ENCODE data around the gene ZNF354B. TPM values are rescaled to one million over a fixed set of nuclear protein-coding genes. Genes with fewer than 3 reads are reported as not detected.

The ZNF354B gene
- polyA plus RNA-seq, 1 of the 3 experiments (the other 2 are of a cell fraction) = 7.1 TPM

DNA sequence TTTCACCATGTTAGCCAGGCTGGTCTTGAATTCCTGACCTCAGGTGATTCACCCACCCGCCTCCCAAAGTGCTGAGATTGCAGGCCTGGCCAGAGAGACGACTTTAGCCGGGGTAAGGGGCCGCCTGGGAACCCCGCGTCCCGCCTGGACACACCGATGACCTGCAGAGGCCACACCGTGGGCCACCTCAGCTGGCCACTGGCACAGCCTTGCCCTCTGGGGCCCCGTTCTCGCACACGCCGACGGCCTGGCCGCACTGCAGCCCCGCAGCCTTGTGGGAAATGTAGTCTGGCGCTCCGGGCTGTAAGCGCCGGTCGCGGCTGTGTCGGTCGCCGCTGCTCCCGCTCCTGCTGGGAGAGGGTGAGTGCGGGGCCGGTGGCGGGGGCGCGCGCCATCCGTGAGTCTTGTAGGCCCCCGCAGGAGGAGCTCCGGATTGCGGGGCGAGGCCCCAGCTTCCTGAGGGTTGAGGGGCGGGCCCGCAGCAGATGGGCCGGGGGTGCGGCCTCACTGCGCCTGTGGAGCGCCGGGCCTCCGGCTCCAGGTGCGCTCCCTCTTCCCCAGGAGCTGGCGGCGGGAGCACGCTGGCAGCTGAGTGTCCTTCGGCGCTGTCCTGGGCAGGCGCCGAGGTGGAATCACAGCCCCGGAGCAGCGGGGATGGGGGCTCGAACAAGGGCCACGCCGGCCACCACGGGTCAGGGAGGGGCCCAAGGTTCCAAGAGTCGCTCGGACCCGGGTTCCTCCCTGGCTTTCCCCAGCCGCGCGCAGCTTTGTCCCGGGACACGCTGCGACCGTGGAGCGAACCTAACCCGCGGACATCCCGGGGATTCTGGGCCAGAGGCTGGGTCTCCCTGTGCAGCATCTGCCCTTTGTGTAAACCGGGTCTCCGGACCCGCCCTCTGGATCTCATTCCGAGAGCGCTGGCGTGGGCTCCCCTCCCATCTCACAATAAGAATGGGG is 36.1 kb downstream of the ZNF354B start, which contains the start of gene ZFP2 (continued):
- TF ChIP-seq SMC3 (IDR thresholded peaks at IDR 0.05; ENCODE audit: low read depth, low read length) (no peak), FOXM1 (IDR thresholded peaks at IDR 0.05; ENCODE audit: low read depth) (no peak), TEAD4 (IDR thresholded peaks at IDR 0.05; ENCODE audit: borderline replicate concordance, insufficient read depth) (no peak), JUND (IDR thresholded peaks at IDR 0.05) (no peak)

DNA sequence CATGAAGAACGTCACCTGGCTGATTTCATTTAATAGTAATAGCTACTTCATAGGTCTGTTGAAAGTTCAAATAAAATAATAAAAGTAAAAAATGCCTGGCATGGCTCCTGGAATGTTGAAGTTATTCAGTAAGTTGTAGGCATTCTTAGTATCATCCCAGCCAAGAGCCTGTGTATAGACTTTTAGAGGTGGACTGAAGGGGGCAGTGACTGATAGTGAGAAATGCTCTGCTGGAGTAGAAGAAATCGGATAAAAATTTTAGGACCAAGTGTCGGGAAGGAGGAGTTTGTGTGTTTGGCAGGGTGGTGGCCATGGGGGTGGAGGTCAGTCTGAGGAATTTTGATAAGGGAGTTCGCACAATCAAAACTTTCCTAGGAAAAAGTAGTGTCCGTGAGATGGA is 39.5 kb downstream of the ZNF354B start:
- POLR2A ChIA-PET = no interaction called here
- no peak overlapping the region for H3K27ac ChIP-seq (ENCODE audit: low read depth in 2 of 2, low read length in 1 of 2)
- H3F3A ChIP-seq (replicated peaks; ENCODE audit: insufficient read depth) = no peaks in the 10 kb centered on the region
- CTCF ChIA-PET = interaction anchor here (0.6 to 1.2 kb wide), 2 partner anchors 35 to 212 kb away, joined by 3 read pairs; no protein-coding TSS in a partner anchor
- no peaks in the 10 kb centered on the region for H3K79me2 ChIP-seq (ENCODE audit: insufficient read depth)
- no peaks in the 10 kb centered on the region for H4K20me1 ChIP-seq (ENCODE audit: insufficient read depth)
- no peak for DNase-seq
- WGBS (ENCODE audit: low lambda C conversion rate) = 77% methylated on average over 5 of the region's 5 CpGs
- no peak overlapping the region for H2AFZ ChIP-seq (ENCODE audit: low read depth)
- no peak overlapping the region for H3K4me3 ChIP-seq (ENCODE audit: low read depth in 2 of 2, low read length in 1 of 2)
- TF ChIP-seq NRF1 (IDR thresholded peaks at IDR 0.05; ENCODE audit: low read depth, low read length) = no peak
- TF ChIP-seq RXRA (IDR thresholded peaks at IDR 0.05; ENCODE audit: borderline replicate concordance, low read depth) = no peak
- TF ChIP-seq TAF1 (IDR thresholded peaks at IDR 0.05; ENCODE audit: borderline replicate concordance, low read depth, low read length) = no peak
- TF ChIP-seq NFIC (IDR thresholded peaks at IDR 0.05; ENCODE audit: borderline replicate concordance) = no peak
- TF ChIP-seq, protein P1, sequence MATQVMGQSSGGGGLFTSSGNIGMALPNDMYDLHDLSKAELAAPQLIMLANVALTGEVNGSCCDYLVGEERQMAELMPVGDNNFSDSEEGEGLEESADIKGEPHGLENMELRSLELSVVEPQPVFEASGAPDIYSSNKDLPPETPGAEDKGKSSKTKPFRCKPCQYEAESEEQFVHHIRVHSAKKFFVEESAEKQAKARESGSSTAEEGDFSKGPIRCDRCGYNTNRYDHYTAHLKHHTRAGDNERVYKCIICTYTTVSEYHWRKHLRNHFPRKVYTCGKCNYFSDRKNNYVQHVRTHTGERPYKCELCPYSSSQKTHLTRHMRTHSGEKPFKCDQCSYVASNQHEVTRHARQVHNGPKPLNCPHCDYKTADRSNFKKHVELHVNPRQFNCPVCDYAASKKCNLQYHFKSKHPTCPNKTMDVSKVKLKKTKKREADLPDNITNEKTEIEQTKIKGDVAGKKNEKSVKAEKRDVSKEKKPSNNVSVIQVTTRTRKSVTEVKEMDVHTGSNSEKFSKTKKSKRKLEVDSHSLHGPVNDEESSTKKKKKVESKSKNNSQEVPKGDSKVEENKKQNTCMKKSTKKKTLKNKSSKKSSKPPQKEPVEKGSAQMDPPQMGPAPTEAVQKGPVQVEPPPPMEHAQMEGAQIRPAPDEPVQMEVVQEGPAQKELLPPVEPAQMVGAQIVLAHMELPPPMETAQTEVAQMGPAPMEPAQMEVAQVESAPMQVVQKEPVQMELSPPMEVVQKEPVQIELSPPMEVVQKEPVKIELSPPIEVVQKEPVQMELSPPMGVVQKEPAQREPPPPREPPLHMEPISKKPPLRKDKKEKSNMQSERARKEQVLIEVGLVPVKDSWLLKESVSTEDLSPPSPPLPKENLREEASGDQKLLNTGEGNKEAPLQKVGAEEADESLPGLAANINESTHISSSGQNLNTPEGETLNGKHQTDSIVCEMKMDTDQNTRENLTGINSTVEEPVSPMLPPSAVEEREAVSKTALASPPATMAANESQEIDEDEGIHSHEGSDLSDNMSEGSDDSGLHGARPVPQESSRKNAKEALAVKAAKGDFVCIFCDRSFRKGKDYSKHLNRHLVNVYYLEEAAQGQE (IDR thresholded peaks at IDR 0.05; ENCODE audit: low read depth, low read length) = no peak
- no peak for TF ChIP-seq ELF1 (IDR thresholded peaks at IDR 0.05)
- TF ChIP-seq, protein P2, sequence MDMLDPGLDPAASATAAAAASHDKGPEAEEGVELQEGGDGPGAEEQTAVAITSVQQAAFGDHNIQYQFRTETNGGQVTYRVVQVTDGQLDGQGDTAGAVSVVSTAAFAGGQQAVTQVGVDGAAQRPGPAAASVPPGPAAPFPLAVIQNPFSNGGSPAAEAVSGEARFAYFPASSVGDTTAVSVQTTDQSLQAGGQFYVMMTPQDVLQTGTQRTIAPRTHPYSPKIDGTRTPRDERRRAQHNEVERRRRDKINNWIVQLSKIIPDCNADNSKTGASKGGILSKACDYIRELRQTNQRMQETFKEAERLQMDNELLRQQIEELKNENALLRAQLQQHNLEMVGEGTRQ (IDR thresholded peaks at IDR 0.05; ENCODE audit: borderline replicate concordance, low read depth, low read length) = no peak
- TF ChIP-seq, protein P3, sequence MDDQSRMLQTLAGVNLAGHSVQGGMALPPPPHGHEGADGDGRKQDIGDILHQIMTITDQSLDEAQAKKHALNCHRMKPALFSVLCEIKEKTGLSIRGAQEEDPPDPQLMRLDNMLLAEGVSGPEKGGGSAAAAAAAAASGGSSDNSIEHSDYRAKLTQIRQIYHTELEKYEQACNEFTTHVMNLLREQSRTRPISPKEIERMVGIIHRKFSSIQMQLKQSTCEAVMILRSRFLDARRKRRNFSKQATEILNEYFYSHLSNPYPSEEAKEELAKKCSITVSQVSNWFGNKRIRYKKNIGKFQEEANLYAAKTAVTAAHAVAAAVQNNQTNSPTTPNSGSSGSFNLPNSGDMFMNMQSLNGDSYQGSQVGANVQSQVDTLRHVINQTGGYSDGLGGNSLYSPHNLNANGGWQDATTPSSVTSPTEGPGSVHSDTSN (IDR thresholded peaks at IDR 0.05) = no peak
- no peak for TF ChIP-seq FOXJ3 (CRISPR knock-in tag; IDR thresholded peaks at IDR 0.05)
- no peak for TF ChIP-seq MXI1 (IDR thresholded peaks at IDR 0.05; ENCODE audit: low read depth, low read length)
- no peak for TF ChIP-seq RCOR1 (IDR thresholded peaks at IDR 0.05; ENCODE audit: low read length)
- TF ChIP-seq SMC3 (IDR thresholded peaks at IDR 0.05; ENCODE audit: low read depth, low read length) = no peak
- no peak for TF ChIP-seq TEAD4 (IDR thresholded peaks at IDR 0.05; ENCODE audit: borderline replicate concordance, insufficient read depth)
- H3K9ac ChIP-seq = no peak overlapping the region
- no peak overlapping the region for H3K4me2 ChIP-seq
- no peaks in the 10 kb centered on the region for H3K27me3 ChIP-seq (ENCODE audit: insufficient read depth)
- no peaks in the 10 kb centered on the region for H3K9me2 ChIP-seq
- H3K4me1 ChIP-seq (ENCODE audit: control insufficient read depth in 1 of 2, insufficient read depth in 2 of 2, low read depth in 1 of 2, low read length in 1 of 2) = no peaks in the 10 kb centered on the region
- H3K36me3 ChIP-seq (replicated peaks in 1 of 2; ENCODE audit: control insufficient read depth in 1 of 2, insufficient read depth in 2 of 2, low read length in 1 of 2) = peaks cover 0 to 3% of the 10 kb centered on the region in 2 experiments
- peaks cover 9% of the 10 kb centered on the region; the same call in 1 of the 2 replicates for H3K9me3 ChIP-seq

Data from SK-N-SH (cell line).